Measurements from ENCODE around the gene STUM.
"Not testable (repeated sequence)": the region's sequence is repeated elsewhere in the genome, so short reads cannot be mapped to it uniquely, and the experiment has no call there.

STUM gene, protein sequence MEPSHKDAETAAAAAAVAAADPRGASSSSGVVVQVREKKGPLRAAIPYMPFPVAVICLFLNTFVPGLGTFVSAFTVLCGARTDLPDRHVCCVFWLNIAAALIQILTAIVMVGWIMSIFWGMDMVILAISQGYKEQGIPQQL

DNA sequence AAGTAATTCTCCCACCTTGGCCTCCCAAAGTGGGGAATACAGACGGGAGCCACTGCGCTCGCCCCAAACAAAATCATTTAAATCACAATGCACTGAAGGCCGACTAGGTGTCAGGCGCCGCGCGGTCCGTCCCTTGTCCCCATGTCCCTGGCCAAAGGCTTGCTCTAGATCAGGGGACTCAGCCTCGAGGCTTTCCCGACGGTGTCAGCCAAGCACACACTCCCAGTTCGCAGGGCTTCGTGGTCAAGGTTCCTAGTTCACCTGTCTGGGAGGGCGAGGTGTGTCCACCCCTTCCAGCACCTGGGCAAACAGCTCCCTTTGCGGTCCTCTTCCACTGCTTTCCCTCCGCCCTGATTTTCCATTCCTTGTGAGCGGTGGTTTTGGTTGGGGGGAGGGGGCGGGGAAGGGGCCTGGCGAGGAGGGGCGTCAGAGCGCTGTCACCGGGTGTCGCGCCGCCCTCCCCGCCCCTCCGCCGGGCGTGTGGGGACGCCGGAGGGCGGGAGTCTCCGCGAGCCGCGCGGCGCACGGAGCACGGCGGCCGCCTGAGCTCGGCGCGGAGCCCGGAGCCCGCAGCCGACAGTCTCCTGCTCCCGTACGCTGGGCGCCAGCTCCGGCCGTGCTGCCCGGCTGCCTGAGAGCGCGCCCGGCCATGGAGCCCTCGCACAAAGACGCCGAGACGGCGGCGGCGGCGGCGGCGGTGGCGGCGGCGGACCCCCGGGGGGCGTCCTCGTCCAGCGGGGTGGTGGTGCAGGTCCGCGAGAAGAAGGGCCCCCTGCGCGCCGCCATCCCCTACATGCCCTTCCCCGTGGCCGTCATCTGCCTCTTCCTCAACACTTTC, at the start of gene STUM:
STUM (plus strand) TSS at position 509 of the 838 bp plus-strand sequence; CDS start at position 650, 141 bp downstream.
- peaks cover 27% of the 10 kb centered on the region for H3K4me1 ChIP-seq (ENCODE audit: insufficient read depth, low read length)
- no peaks in the 10 kb centered on the region for H3K27me3 ChIP-seq (ENCODE audit: control insufficient read depth in 1 of 2, insufficient read depth in 2 of 2, low read length in 2 of 2)
- H3K27ac ChIP-seq (ENCODE audit: low read depth, low read length): peak within 1 kb of the TSS; percentile 95
- H3K9ac ChIP-seq (ENCODE audit: low read length): peak within 1 kb of the TSS; percentile 7
- peak within 1 kb of the TSS; percentile 58 to 76 for H3K4me3 ChIP-seq (ENCODE audit: low read depth in 1 of 2, low read length in 2 of 2)
- H3K9me3 ChIP-seq (ENCODE audit: low read length): no peaks in the 10 kb centered on the region
- H3K36me3 ChIP-seq (ENCODE audit: insufficient read depth, low read length): no peaks in the 10 kb centered on the region

DNA sequence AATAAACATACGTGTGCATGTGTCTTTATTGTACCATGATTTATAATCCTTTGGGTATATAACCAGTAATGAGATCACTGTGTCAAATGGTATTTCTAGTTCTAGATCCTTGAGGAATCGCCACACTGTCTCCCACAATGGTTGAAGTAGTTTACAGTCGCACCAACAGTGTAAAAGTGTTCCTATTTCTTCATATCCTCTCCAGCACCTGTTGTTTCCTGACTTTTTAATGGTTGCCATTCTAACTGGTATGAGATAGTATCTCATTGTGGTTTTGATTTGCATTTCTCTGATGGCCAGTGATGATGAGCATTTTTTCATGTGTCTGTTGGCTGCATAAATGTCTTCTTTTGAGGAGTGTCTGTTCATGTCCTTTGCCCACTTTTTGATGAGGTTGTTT, 48.9 kb upstream of the STUM start:
- H3K27me3 ChIP-seq (ENCODE audit: control insufficient read depth in 1 of 2, insufficient read depth in 2 of 2, low read length in 2 of 2); H3K9ac ChIP-seq (ENCODE audit: low read length); H3K9me3 ChIP-seq (ENCODE audit: low read length); H3K36me3 ChIP-seq (ENCODE audit: insufficient read depth, low read length); H3K4me1 ChIP-seq (ENCODE audit: insufficient read depth, low read length); H3K27ac ChIP-seq (ENCODE audit: low read depth, low read length); H3K4me3 ChIP-seq (ENCODE audit: low read depth in 1 of 2, low read length in 2 of 2): not testable (repeated sequence)

DNA sequence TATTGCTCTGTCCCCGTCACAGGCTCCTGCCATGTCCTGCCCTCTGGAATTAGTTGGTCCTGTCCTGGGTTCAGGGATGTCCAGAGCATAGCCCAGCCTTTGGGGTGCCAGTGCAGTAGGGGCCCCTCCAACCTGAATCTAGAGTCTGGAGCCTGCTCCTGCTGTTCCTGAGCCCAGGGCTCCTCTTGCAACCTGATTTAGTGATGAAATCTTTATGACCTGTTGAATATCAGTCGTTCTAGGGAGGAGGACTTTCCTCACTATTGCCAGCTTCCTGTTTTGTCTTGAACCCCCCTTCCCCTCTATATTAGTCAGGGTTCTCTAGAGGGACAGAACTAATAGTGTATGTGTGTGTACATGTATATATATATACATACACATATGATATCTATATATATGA, 42.5 kb upstream of the STUM start:
- Histone ChIP-seq H3K9me3 (ENCODE audit: low read length) (no peaks in the 10 kb centered on the region), H3K27ac (ENCODE audit: low read depth, low read length) (no peak overlapping the region), H3K9ac (ENCODE audit: low read length) (no peak overlapping the region), H3K36me3 (ENCODE audit: insufficient read depth, low read length) (no peaks in the 10 kb centered on the region), H3K4me3 (ENCODE audit: low read depth in 1 of 2, low read length in 2 of 2) (no peak overlapping the region), H3K27me3 (ENCODE audit: control insufficient read depth in 1 of 2, insufficient read depth in 2 of 2, low read length in 2 of 2) (peaks cover 0 to 5% of the 10 kb centered on the region in 2 donors), H3K4me1 (ENCODE audit: insufficient read depth, low read length) (no peaks in the 10 kb centered on the region)

DNA sequence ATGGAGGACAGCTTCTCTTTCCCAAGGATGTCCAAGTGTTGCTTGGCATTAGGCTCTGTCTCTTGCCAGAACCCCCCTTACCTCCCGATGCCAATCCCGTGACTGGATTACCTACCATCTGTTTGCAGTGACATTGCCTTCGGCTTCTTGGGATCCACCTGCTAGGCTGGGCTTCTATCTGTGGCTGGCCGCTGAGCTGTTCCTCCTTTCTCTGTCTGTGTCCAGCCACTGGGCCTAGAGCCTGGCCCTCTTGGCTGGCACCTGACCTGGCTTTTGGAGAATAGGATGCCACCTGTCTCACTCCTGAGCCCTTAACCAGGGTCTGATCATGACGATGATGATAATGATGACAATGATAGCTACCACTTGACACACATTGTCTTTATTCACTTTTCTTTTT, 41.6 kb upstream of the STUM start:
- Histone ChIP-seq H3K4me1 (ENCODE audit: insufficient read depth, low read length) (no peaks in the 10 kb centered on the region), H3K36me3 (ENCODE audit: insufficient read depth, low read length) (no peaks in the 10 kb centered on the region), H3K27ac (ENCODE audit: low read depth, low read length) (no peak overlapping the region), H3K4me3 (ENCODE audit: low read depth in 1 of 2, low read length in 2 of 2) (no peak overlapping the region), H3K27me3 (ENCODE audit: control insufficient read depth in 1 of 2, insufficient read depth in 2 of 2, low read length in 2 of 2) (peaks cover 0 to 5% of the 10 kb centered on the region in 2 donors), H3K9me3 (ENCODE audit: low read length) (no peaks in the 10 kb centered on the region), H3K9ac (ENCODE audit: low read length) (no peak overlapping the region)

DNA sequence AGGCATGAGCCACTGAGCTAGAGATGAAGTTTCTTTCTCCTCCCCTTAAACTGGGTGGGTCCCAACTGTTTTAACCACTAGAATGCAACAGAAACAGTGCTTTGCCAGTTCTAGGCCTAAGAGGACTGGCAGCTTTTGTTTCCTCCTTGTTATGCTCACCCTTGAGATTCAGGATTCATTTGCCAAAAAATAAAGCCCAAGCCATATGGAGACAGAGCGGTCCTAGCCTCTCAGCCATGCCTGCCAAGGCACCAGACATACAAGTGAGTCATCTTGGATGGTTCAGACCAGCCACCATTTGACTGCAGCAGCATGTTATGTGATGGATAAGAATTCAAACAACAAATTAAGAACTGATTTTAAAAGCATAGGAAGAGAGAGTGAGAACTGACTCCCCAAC, 38.1 kb upstream of the STUM start:
- H3K9ac ChIP-seq (ENCODE audit: low read length): no peak overlapping the region
- no peaks in the 10 kb centered on the region for H3K4me1 ChIP-seq (ENCODE audit: insufficient read depth, low read length)
- H3K9me3 ChIP-seq (ENCODE audit: low read length): no peaks in the 10 kb centered on the region
- no peak overlapping the region for H3K4me3 ChIP-seq (ENCODE audit: low read depth in 1 of 2, low read length in 2 of 2)
- peaks cover 0 to 2% of the 10 kb centered on the region in 2 donors for H3K27me3 ChIP-seq (ENCODE audit: control insufficient read depth in 1 of 2, insufficient read depth in 2 of 2, low read length in 2 of 2)
- H3K27ac ChIP-seq (ENCODE audit: low read depth, low read length): no peak overlapping the region
- no peaks in the 10 kb centered on the region for H3K36me3 ChIP-seq (ENCODE audit: insufficient read depth, low read length)

DNA sequence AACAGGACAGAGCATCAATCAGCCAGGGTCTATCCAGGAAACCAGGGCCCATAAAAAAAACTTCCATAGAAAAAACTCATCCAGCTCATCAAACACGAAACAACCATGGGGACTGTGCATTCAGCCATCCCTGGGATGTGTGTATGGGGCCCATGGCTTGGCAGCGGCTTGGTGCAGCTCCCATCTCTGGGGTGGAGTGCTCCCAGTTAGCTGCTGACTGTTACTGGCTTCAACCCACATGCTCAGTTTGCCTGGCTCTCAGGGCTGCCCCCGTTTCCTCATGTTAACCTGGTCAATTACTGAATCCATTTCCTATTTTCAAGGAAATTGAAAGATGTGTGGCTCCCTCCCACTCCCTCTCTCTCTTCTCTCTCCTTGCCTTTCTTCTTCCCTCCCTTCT, 37.3 kb upstream of the STUM start:
- Histone ChIP-seq H3K4me1 (ENCODE audit: insufficient read depth, low read length) (no peaks in the 10 kb centered on the region), H3K36me3 (ENCODE audit: insufficient read depth, low read length) (no peaks in the 10 kb centered on the region), H3K27ac (ENCODE audit: low read depth, low read length) (no peak overlapping the region), H3K4me3 (ENCODE audit: low read depth in 1 of 2, low read length in 2 of 2) (no peak overlapping the region), H3K27me3 (ENCODE audit: control insufficient read depth in 1 of 2, insufficient read depth in 2 of 2, low read length in 2 of 2) (no peaks in the 10 kb centered on the region), H3K9ac (ENCODE audit: low read length) (no peak overlapping the region), H3K9me3 (ENCODE audit: low read length) (no peaks in the 10 kb centered on the region)

DNA sequence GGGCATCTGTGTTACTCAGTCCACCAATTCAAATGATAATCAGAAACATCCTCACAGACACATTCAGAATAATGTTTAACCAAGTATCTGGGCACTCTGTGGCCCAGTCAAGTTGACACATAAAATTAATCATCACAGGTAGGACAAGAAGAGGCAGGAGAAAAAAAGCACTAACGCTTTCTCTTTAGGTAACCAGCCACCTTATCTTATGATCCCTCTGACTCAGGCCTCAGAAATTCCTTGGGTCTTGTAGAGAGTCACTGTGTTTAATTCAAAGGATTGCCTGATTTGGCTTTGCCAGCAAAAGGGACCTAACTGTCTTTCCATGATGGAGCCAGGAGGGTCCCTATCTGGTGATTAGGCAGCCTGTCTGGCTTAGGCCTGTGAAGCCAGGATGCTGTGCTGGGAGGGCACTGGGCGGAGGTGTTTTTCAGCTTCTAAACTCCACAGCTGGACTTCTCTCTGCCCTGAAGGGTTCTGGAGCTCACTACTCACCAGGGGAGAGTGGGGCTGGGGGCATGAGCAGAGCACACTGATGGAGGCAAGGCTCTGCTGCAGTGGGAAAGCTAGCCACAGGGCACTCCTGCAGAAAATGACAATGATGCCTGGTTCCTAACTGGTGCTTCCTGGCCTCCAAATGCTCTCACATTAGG, 36.4 kb upstream of the STUM start:
- no peaks in the 10 kb centered on the region for H3K27me3 ChIP-seq (ENCODE audit: control insufficient read depth in 1 of 2, insufficient read depth in 2 of 2, low read length in 2 of 2)
- no peaks in the 10 kb centered on the region for H3K36me3 ChIP-seq (ENCODE audit: insufficient read depth, low read length)
- no peak overlapping the region for H3K27ac ChIP-seq (ENCODE audit: low read depth, low read length)
- no peaks in the 10 kb centered on the region for H3K4me1 ChIP-seq (ENCODE audit: insufficient read depth, low read length)
- no peak overlapping the region for H3K9ac ChIP-seq (ENCODE audit: low read length)
- H3K4me3 ChIP-seq (ENCODE audit: low read depth in 1 of 2, low read length in 2 of 2): no peak overlapping the region
- H3K9me3 ChIP-seq (ENCODE audit: low read length): no peaks in the 10 kb centered on the region

DNA sequence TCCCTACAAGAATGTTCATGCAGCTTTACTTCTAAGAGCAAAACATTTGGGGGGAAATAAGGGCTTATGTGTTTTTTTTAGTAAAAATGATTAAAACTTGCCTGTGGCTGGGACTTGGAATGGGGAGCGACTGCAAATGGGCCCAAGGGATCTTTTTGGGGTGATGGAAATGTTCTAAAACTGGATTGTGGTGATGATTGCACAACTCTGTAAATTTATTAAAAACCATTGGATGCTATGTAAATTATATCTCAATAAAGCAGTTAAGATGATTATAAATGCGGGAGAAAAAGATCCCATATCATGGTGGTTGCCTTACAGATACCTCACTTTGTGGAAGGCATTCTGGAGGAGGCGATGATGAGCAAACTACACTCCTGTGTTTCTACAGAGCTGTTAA, 30.2 kb upstream of the STUM start:
- Histone ChIP-seq H3K27ac (ENCODE audit: low read depth, low read length) (no peak overlapping the region), H3K4me3 (ENCODE audit: low read depth in 1 of 2, low read length in 2 of 2) (no peak overlapping the region), H3K9me3 (ENCODE audit: low read length) (no peaks in the 10 kb centered on the region), H3K9ac (ENCODE audit: low read length) (no peak overlapping the region), H3K4me1 (ENCODE audit: insufficient read depth, low read length) (no peaks in the 10 kb centered on the region), H3K36me3 (ENCODE audit: insufficient read depth, low read length) (no peaks in the 10 kb centered on the region), H3K27me3 (ENCODE audit: control insufficient read depth in 1 of 2, insufficient read depth in 2 of 2, low read length in 2 of 2) (no peaks in the 10 kb centered on the region)

DNA sequence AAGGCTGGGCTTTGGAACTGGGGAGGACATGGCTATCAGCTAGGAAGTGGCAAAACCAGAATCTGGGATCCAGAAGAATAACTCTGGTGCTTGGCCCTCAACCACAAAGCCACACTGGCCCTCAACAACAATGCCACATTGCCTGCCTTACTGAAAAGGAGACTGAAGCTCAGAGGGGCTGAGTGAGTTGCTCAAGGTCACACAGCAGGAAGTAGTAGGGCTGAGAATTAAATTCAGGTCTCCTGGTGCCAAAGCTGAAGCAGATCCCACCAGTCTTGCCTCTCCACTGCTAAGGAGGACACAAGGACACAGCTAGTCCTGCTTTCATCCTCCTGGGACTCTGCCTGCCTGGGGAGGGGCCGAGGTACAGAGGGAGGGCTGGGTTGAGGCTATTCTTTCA, 29.4 kb upstream of the STUM start:
- Histone ChIP-seq H3K36me3 (ENCODE audit: insufficient read depth, low read length) (no peaks in the 10 kb centered on the region), H3K4me3 (ENCODE audit: low read depth in 1 of 2, low read length in 2 of 2) (no peak overlapping the region), H3K9ac (ENCODE audit: low read length) (no peak overlapping the region), H3K27me3 (ENCODE audit: control insufficient read depth in 1 of 2, insufficient read depth in 2 of 2, low read length in 2 of 2) (no peaks in the 10 kb centered on the region), H3K4me1 (ENCODE audit: insufficient read depth, low read length) (no peaks in the 10 kb centered on the region), H3K9me3 (ENCODE audit: low read length) (no peaks in the 10 kb centered on the region), H3K27ac (ENCODE audit: low read depth, low read length) (no peak overlapping the region)

DNA sequence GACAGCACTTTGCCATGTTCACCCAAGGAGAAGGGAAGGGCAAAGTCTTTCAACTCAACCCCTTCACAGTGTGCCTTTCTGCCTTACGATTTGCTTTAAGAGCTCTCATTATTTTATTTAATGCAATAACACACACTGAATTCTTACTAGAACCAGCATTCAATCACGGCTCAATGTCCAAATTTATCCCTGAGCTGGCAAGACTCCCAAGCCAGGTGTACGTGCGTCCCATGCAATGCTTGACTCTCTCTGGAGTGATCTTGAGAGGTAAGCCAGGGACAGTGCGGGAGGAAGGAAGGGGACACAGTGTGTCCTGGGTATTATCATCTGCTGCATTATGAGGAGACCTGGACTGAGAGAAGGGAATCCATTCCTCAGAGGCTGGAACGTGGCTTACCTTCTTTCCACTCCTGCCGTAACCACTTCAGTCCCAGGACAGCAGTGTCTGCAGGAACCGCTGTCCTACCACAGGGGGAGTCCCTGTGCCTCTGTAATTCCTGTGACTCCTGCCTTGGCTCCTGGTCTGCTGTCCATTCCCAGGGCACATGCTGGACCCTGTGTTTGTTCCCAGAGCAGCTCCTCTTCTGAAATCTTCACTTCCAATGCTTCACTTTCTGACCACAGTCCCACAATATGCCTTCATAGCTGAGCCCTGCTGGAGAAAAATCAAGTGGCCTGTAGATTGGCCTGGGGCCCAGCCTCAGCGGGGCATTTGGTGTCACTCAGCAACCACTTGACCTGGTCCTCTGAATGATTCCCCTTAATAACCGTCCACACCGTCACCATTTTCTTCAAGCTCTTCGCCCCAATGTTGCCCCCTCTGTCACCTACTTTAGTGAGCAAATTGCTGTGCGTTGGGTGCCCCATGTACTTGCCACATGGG, 28.6 kb upstream of the STUM start:
- Histone ChIP-seq H3K36me3 (ENCODE audit: insufficient read depth, low read length) (no peaks in the 10 kb centered on the region), H3K27ac (ENCODE audit: low read depth, low read length) (no peak overlapping the region), H3K4me3 (ENCODE audit: low read depth in 1 of 2, low read length in 2 of 2) (no peak overlapping the region), H3K27me3 (ENCODE audit: control insufficient read depth in 1 of 2, insufficient read depth in 2 of 2, low read length in 2 of 2) (no peaks in the 10 kb centered on the region), H3K9ac (ENCODE audit: low read length) (no peak overlapping the region), H3K9me3 (ENCODE audit: low read length) (no peaks in the 10 kb centered on the region), H3K4me1 (ENCODE audit: insufficient read depth, low read length) (no peaks in the 10 kb centered on the region)

Measured in muscle layer of colon (tissue), 2 donors.